HEK293 (cell line): ENCODE measurements around the gene DGUOK.

Experiments used
- SP2 ChIP-seq: fragments of 450-650 bp; formaldehyde crosslinking; IDR thresholded peaks from 2 replicates; pipeline ENCODE4 v1.5.1; 2016; ENCODE audit warnings: missing biosample characterization, missing genetic modification characterization
- ZNF169 ChIP-seq: fragments of 450-650 bp; formaldehyde crosslinking; IDR thresholded peaks from 2 replicates; pipeline ENCODE4 v1.5.1; 2016; ENCODE audit warnings: missing biosample characterization, missing genetic modification characterization
- ZNF416 ChIP-seq: fragments of 450-650 bp; formaldehyde crosslinking; IDR thresholded peaks from 2 replicates; pipeline ENCODE4 v1.5.1; 2016; ENCODE audit warnings: missing biosample characterization, missing genetic modification characterization
- ZNF768 ChIP-seq: fragments of 450-650 bp; formaldehyde crosslinking; IDR thresholded peaks from 2 replicates; pipeline ENCODE4 v1.5.1; 2018; ENCODE audit warnings: missing biosample characterization, mild to moderate bottlenecking, missing genetic modification characterization
- TF ChIP-seq, protein P1 (sequence below): fragments of 450-650 bp; formaldehyde crosslinking; IDR thresholded peaks from 2 replicates; pipeline ENCODE4 v1.5.1; 2016; ENCODE audit warnings: missing biosample characterization, missing genetic modification characterization
- TF ChIP-seq, protein P2 (sequence below): fragments of 450-650 bp; formaldehyde crosslinking; IDR thresholded peaks from 2 replicates; pipeline ENCODE4 v1.5.1; 2016; ENCODE audit warnings: missing biosample characterization, missing genetic modification characterization

DNA sequence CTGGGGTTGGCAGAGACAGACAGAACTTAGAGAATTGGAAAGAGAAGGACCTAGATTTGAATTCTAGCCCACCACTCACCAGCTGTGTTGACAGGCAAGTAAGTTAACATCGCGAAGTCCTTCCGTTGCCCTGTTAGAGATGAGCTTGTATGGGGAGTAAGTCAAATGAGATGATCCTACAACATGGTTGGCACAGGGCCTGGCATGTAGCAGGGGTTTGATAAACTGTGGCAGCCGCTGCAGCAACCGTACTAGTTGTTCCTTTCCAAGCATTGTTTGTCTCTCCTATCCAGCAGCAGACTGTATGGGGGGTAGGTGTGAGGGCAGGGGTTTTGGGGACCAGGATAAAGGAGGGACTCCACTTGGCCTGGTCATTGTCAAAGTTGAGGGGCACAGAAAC is 74.0 kb downstream of the DGUOK start:
- no peak for TF ChIP-seq ZNF768 (tag by site-specific recombination)
- TF ChIP-seq, protein P1, sequence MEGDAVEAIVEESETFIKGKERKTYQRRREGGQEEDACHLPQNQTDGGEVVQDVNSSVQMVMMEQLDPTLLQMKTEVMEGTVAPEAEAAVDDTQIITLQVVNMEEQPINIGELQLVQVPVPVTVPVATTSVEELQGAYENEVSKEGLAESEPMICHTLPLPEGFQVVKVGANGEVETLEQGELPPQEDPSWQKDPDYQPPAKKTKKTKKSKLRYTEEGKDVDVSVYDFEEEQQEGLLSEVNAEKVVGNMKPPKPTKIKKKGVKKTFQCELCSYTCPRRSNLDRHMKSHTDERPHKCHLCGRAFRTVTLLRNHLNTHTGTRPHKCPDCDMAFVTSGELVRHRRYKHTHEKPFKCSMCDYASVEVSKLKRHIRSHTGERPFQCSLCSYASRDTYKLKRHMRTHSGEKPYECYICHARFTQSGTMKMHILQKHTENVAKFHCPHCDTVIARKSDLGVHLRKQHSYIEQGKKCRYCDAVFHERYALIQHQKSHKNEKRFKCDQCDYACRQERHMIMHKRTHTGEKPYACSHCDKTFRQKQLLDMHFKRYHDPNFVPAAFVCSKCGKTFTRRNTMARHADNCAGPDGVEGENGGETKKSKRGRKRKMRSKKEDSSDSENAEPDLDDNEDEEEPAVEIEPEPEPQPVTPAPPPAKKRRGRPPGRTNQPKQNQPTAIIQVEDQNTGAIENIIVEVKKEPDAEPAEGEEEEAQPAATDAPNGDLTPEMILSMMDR (tag by site-specific recombination): no peak
- TF ChIP-seq ZNF169 (tag by site-specific recombination): no peak
- TF ChIP-seq, protein P2, sequence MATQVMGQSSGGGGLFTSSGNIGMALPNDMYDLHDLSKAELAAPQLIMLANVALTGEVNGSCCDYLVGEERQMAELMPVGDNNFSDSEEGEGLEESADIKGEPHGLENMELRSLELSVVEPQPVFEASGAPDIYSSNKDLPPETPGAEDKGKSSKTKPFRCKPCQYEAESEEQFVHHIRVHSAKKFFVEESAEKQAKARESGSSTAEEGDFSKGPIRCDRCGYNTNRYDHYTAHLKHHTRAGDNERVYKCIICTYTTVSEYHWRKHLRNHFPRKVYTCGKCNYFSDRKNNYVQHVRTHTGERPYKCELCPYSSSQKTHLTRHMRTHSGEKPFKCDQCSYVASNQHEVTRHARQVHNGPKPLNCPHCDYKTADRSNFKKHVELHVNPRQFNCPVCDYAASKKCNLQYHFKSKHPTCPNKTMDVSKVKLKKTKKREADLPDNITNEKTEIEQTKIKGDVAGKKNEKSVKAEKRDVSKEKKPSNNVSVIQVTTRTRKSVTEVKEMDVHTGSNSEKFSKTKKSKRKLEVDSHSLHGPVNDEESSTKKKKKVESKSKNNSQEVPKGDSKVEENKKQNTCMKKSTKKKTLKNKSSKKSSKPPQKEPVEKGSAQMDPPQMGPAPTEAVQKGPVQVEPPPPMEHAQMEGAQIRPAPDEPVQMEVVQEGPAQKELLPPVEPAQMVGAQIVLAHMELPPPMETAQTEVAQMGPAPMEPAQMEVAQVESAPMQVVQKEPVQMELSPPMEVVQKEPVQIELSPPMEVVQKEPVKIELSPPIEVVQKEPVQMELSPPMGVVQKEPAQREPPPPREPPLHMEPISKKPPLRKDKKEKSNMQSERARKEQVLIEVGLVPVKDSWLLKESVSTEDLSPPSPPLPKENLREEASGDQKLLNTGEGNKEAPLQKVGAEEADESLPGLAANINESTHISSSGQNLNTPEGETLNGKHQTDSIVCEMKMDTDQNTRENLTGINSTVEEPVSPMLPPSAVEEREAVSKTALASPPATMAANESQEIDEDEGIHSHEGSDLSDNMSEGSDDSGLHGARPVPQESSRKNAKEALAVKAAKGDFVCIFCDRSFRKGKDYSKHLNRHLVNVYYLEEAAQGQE: no peak
- TF ChIP-seq SP2 (tag by site-specific recombination): no peak
- no peak for TF ChIP-seq ZNF416
